Measurements from ENCODE around the gene UBTF. TPM values are rescaled to one million over a fixed set of nuclear protein-coding genes. Genes with fewer than 3 reads are reported as not detected.
A peak's percentile ranks its signal among the peaks of the same experiment; 100 is the strongest.

UBTF gene
- total and polyA plus RNA-seq, 3 experiments from 2014 or later: 78.0 to 199 (median 186) TPM

- no peaks in the 10 kb centered on the region for H3K27me3 Mint-ChIP-seq
- DNase-seq: no peak
- H3K27me3 ChIP-seq (ENCODE audit: insufficient read depth, low read length, poor library complexity, severe bottlenecking): no peaks in the 10 kb centered on the region
- no peaks in the 10 kb centered on the region for H3K9me3 ChIP-seq (ENCODE audit: low read length)
- H3K4me3 Mint-ChIP-seq: peak overlapping the region; percentile 76 to 89 (median 81)
- H3K27ac Mint-ChIP-seq: peak overlapping the region; percentile 68 to 97 (median 86)
- H3K9me3 Mint-ChIP-seq: no peaks in the 10 kb centered on the region
- peaks cover 11 to 61% (median 22%) of the 10 kb centered on the region in 3 donors for H3K36me3 Mint-ChIP-seq
- peaks cover 49 to 60% (median 52%) of the 10 kb centered on the region in 3 donors for H3K4me1 Mint-ChIP-seq
- H3K4me1 ChIP-seq (ENCODE audit: insufficient read depth, low read length): peaks cover 56% of the 10 kb centered on the region
- ChIA-PET POLR2A (interaction anchor here (0.5 to 6.2 kb wide), 12 partner anchors 11 to 137 kb away, joined by 4 to 50 read pairs (median 6); partner anchors contain the start of genes ATXN7L3, HDAC5, SLC25A39 and TMUB2), CTCF (interaction anchor here (1.0 to 11.1 kb wide), 10 partner anchors 9 to 129 kb away, joined by 3 to 100 read pairs (median 6); partner anchors contain the start of genes GRN, RUNDC3A and SLC25A39)
- H3K4me3 ChIP-seq (ENCODE audit: low read length): peak overlapping the region; percentile 59
- H3K27ac ChIP-seq (ENCODE audit: low read depth, low read length): peak overlapping the region; percentile 81
- peaks cover 22% of the 10 kb centered on the region for H3K36me3 ChIP-seq (ENCODE audit: insufficient read depth, low read length)
Measured at GRCh38 chr17:44216694-44217093, 2.8 kb downstream of the UBTF start.

GRCh38 chr17:44216173-44216572 lies 3.3 kb downstream of the UBTF start:
- H3K36me3 Mint-ChIP-seq: peaks cover 11 to 62% (median 22%) of the 10 kb centered on the region in 3 donors
- peaks cover 46 to 63% (median 52%) of the 10 kb centered on the region in 3 donors for H3K4me1 Mint-ChIP-seq
- no peaks in the 10 kb centered on the region for H3K9me3 ChIP-seq (ENCODE audit: low read length)
- peak overlapping the region; percentile 59 for H3K4me3 ChIP-seq (ENCODE audit: low read length)
- peaks cover 60% of the 10 kb centered on the region for H3K4me1 ChIP-seq (ENCODE audit: insufficient read depth, low read length)
- H3K27me3 ChIP-seq (ENCODE audit: insufficient read depth, low read length, poor library complexity, severe bottlenecking): no peaks in the 10 kb centered on the region
- H3K9me3 Mint-ChIP-seq: no peaks in the 10 kb centered on the region
- CTCF ChIA-PET: interaction anchor here (1.0 to 11.1 kb wide), 10 partner anchors 9 to 129 kb away, joined by 3 to 100 read pairs (median 6); partner anchors contain the start of genes GRN, RUNDC3A and SLC25A39
- H3K27ac Mint-ChIP-seq: peak overlapping the region; percentile 9 to 97 (median 84)
- peak in 3 of 5 donors; percentile 59 to 85 (median 68) for DNase-seq
- H3K36me3 ChIP-seq (ENCODE audit: insufficient read depth, low read length): peaks cover 27% of the 10 kb centered on the region
- peak overlapping the region; percentile 76 to 89 (median 81) for H3K4me3 Mint-ChIP-seq
- POLR2A ChIA-PET: interaction anchor here (1.0 to 6.2 kb wide), 11 partner anchors 8 to 137 kb away, joined by 3 to 50 read pairs (median 5); partner anchors contain the start of genes ATXN7L3, SLC25A39 and TMUB2
- peak overlapping the region; percentile 20 for H3K27ac ChIP-seq (ENCODE audit: low read depth, low read length)
- H3K27me3 Mint-ChIP-seq: no peaks in the 10 kb centered on the region

- H3K4me1 ChIP-seq (ENCODE audit: insufficient read depth, low read length): peaks cover 72% of the 10 kb centered on the region
- POLR2A ChIA-PET: interaction anchor here (0.6 to 3.8 kb wide), 4 partner anchors 112 to 169 kb away, joined by 3 to 23 read pairs (median 10); no protein-coding TSS in a partner anchor
- no peaks in the 10 kb centered on the region for H3K9me3 Mint-ChIP-seq
- peaks cover 49 to 72% (median 56%) of the 10 kb centered on the region in 3 donors for H3K4me1 Mint-ChIP-seq
- H3K9me3 ChIP-seq (ENCODE audit: low read length): no peaks in the 10 kb centered on the region
- H3K36me3 Mint-ChIP-seq: peaks cover 11 to 66% (median 22%) of the 10 kb centered on the region in 3 donors
- no peaks in the 10 kb centered on the region for H3K27me3 ChIP-seq (ENCODE audit: insufficient read depth, low read length, poor library complexity, severe bottlenecking)
- no peak overlapping the region for H3K4me3 ChIP-seq (ENCODE audit: low read length)
- peak overlapping the region; percentile 41 to 85 (median 76) for H3K4me3 Mint-ChIP-seq
- CTCF ChIA-PET: interaction anchor here (11.1 kb wide), 1 partner anchor 117 kb away, joined by 100 read pairs; no protein-coding TSS in a partner anchor
- H3K27ac Mint-ChIP-seq: peak overlapping the region; percentile 2 to 97 (median 84)
- no peak for DNase-seq
- H3K27me3 Mint-ChIP-seq: peaks cover 0 to 3% of the 10 kb centered on the region in 2 donors
- no peak overlapping the region for H3K27ac ChIP-seq (ENCODE audit: low read depth, low read length)
- H3K36me3 ChIP-seq (ENCODE audit: insufficient read depth, low read length): peaks cover 37% of the 10 kb centered on the region
Measured at GRCh38 chr17:44214896-44215295, 4.6 kb downstream of the UBTF start.

GRCh38 chr17:44214230-44214494 lies 5.3 kb downstream of the UBTF start:
- Mint-ChIP-seq H3K9me3 (no peaks in the 10 kb centered on the region), H3K27ac (peak overlapping the region; percentile 66 to 97 (median 74)), H3K27me3 (peaks cover 0 to 3% of the 10 kb centered on the region in 2 donors), H3K4me1 (peaks cover 49 to 75% (median 56%) of the 10 kb centered on the region in 3 donors), H3K36me3 (peaks cover 11 to 72% (median 22%) of the 10 kb centered on the region in 3 donors), H3K4me3 (peak overlapping the region in 3 of 7 donors; percentile 3 to 36 (median 22))
- H3K36me3 ChIP-seq (ENCODE audit: insufficient read depth, low read length): peaks cover 44% of the 10 kb centered on the region
- peaks cover 79% of the 10 kb centered on the region for H3K4me1 ChIP-seq (ENCODE audit: insufficient read depth, low read length)
- CTCF ChIA-PET: interaction anchor here (1.0 to 11.1 kb wide), 2 partner anchors 33 to 118 kb away, joined by 3 to 100 read pairs; no protein-coding TSS in a partner anchor
- DNase-seq: no peak
- H3K4me3 ChIP-seq (ENCODE audit: low read length): no peak overlapping the region
- no peak overlapping the region for H3K27ac ChIP-seq (ENCODE audit: low read depth, low read length)
- POLR2A ChIA-PET: interaction anchor here (0.9 kb wide), 1 partner anchor 117 kb away, joined by 3 read pairs; no protein-coding TSS in a partner anchor
- H3K27me3 ChIP-seq (ENCODE audit: insufficient read depth, low read length, poor library complexity, severe bottlenecking): no peaks in the 10 kb centered on the region
- no peaks in the 10 kb centered on the region for H3K9me3 ChIP-seq (ENCODE audit: low read length)

GRCh38 chr17:44213403-44214229 lies 5.9 kb downstream of the UBTF start:
- H3K4me3 ChIP-seq (ENCODE audit: low read length): no peak overlapping the region
- no peaks in the 10 kb centered on the region for H3K9me3 ChIP-seq (ENCODE audit: low read length)
- H3K27ac Mint-ChIP-seq: peak overlapping the region; percentile 66 to 97 (median 78)
- ChIA-PET CTCF (interaction anchor here (0.9 to 11.1 kb wide), 5 partner anchors 34 to 139 kb away, joined by 3 to 100 read pairs (median 50); partner anchors contain the start of genes GRN and SLC25A39), POLR2A (interaction anchor here (0.9 kb wide), 1 partner anchor 117 kb away, joined by 3 read pairs; no protein-coding TSS in a partner anchor)
- no peak overlapping the region for H3K27ac ChIP-seq (ENCODE audit: low read depth, low read length)
- H3K36me3 Mint-ChIP-seq: peaks cover 12 to 77% (median 22%) of the 10 kb centered on the region in 3 donors
- no peaks in the 10 kb centered on the region for H3K9me3 Mint-ChIP-seq
- peaks cover 49 to 76% (median 56%) of the 10 kb centered on the region in 3 donors for H3K4me1 Mint-ChIP-seq
- peaks cover 79% of the 10 kb centered on the region for H3K4me1 ChIP-seq (ENCODE audit: insufficient read depth, low read length)
- H3K36me3 ChIP-seq (ENCODE audit: insufficient read depth, low read length): peaks cover 50% of the 10 kb centered on the region
- H3K4me3 Mint-ChIP-seq: peak overlapping the region in 4 of 7 donors; percentile 22 to 71 (median 36)
- no peak for DNase-seq
- peaks cover 0 to 3% of the 10 kb centered on the region in 2 donors for H3K27me3 Mint-ChIP-seq
- H3K27me3 ChIP-seq (ENCODE audit: insufficient read depth, low read length, poor library complexity, severe bottlenecking): no peaks in the 10 kb centered on the region

GRCh38 chr17:44212507-44213402 lies 6.7 kb downstream of the UBTF start:
- Histone ChIP-seq H3K4me3 (ENCODE audit: low read length) (no peak overlapping the region), H3K27ac (ENCODE audit: low read depth, low read length) (no peak overlapping the region), H3K27me3 (ENCODE audit: insufficient read depth, low read length, poor library complexity, severe bottlenecking) (no peaks in the 10 kb centered on the region), H3K4me1 (ENCODE audit: insufficient read depth, low read length) (peaks cover 73% of the 10 kb centered on the region), H3K9me3 (ENCODE audit: low read length) (no peaks in the 10 kb centered on the region), H3K36me3 (ENCODE audit: insufficient read depth, low read length) (peaks cover 56% of the 10 kb centered on the region)
- no peak for DNase-seq
- H3K36me3 Mint-ChIP-seq: peaks cover 17 to 85% (median 27%) of the 10 kb centered on the region in 3 donors
- peaks cover 0 to 3% of the 10 kb centered on the region in 2 donors for H3K27me3 Mint-ChIP-seq
- H3K4me1 Mint-ChIP-seq: peaks cover 51 to 76% (median 54%) of the 10 kb centered on the region in 3 donors
- POLR2A ChIA-PET: interaction anchor here (0.6 to 4.0 kb wide), 4 partner anchors 7 to 113 kb away, joined by 4 to 58 read pairs (median 24); partner anchors contain the start of genes SLC25A39 and UBTF
- H3K4me3 Mint-ChIP-seq: peak overlapping the region in 2 of 7 donors; percentile 19 to 71
- peak overlapping the region in 6 of 8 donors; percentile 11 to 97 (median 79) for H3K27ac Mint-ChIP-seq
- CTCF ChIA-PET: interaction anchor here (0.9 to 11.1 kb wide), 5 partner anchors 11 to 140 kb away, joined by 3 to 100 read pairs (median 50); partner anchors contain the start of genes GRN and SLC25A39
- no peaks in the 10 kb centered on the region for H3K9me3 Mint-ChIP-seq
